ENCODE data around the gene SORCS2.

DNA sequence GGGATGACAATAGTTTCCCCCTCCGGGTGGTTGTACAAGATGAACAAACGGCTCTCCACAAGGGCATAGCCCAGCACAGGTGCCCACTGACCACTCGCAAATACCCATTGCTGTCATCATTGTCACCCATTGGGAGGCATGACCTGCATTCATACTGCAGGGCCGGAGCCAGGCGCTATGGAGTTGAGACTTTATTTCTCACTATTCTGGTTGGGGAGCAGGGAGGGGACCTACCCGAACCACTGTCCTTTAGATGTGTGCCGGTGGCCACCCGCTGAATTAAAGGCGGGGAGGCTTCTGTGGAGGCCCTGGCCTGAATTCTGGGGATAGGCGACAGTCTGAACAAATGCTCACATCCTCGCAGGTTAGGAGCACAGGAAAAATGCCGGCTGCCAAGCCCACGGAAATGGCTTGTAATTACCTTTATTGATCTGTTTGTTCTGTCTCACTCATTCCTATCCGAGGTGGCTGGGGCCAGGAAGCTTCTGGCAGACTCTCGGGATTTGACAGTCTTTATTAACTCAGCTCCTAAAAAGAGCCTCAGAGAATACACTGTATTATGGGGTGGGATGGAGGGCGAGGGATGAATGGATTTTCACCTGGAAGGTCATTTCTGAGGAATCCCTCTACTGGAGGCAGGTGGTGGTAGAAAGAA is 367.5 kb downstream of the SORCS2 start:
- TF ChIP-seq EZH2 (IDR thresholded peaks at IDR 0.05; ENCODE audit: borderline replicate concordance, low read depth, low read length, poor library complexity, severe bottlenecking) (no peak), CTCF (conservative IDR thresholded peaks at IDR 0.05; ENCODE audit: low read depth, low read length) (no peak)

Data from A673 (cell line).